Activated naive CD4-positive, alpha-beta T cell treated with anti-CD3 and anti-CD28 coated beads for 36 hours (primary cell): ENCODE data around the gene ATP2B2. TPM values are rescaled to one million over a fixed set of nuclear protein-coding genes. Genes with fewer than 3 reads are reported as not detected.

Source experiments
- CTCF ChIA-PET: fragments of 350-600 bp; sonication (Branson Sonifier 250); formaldehyde crosslinking; loops from one replicate; lab custom pipeline; 2021; ENCODE audit warnings: antibody characterized with exemption; lab: Charles Lee
- DNase-seq: peaks from one replicate; pipeline ENCODE4 v3.0.0-alpha.2; 2020
- H3K27ac Mint-ChIP-seq: one replicate; pipeline ENCODE4 v1.8.0; 2021; ENCODE audit warnings: mild to moderate bottlenecking, mixed read lengths
- H3K27me3 Mint-ChIP-seq: one replicate; pipeline ENCODE4 v1.8.0; 2021; ENCODE audit warnings: low read depth, mixed read lengths
- H3K36me3 Mint-ChIP-seq: one replicate; pipeline ENCODE4 v1.8.0; 2021; ENCODE audit warnings: low read depth, mixed read lengths
- H3K4me1 Mint-ChIP-seq: one replicate; pipeline ENCODE4 v1.8.0; 2021; ENCODE audit warnings: low read depth, mixed read lengths
- H3K4me3 Mint-ChIP-seq: one replicate; pipeline ENCODE4 v1.8.0; 2021; ENCODE audit warnings: mild to moderate bottlenecking, moderate library complexity, mixed read lengths
- H3K9me3 Mint-ChIP-seq: one replicate; pipeline ENCODE4 v1.8.0; 2021; ENCODE audit warnings: mixed read lengths
- intact Hi-C: fragments of 100-400 bp; cut with micrococcal nuclease; formaldehyde crosslinking; loops from one replicate; pipeline ENCODE4 v1.15.1; 2023
- total RNA-seq, 2 experiments: library from RNA; stranded (reverse); gene quantifications; one replicate each; pipeline ENCODE4 v1.2.3, GENCODE V29; 2021

The ATP2B2 gene
- total RNA-seq, 2 experiments from 2014 or later: not detected

- H3K4me3 Mint-ChIP-seq: no peak overlapping the region
- CTCF ChIA-PET: no interaction called here
- H3K9me3 Mint-ChIP-seq: no peaks in the 10 kb centered on the region
- H3K27me3 Mint-ChIP-seq: peaks cover 4% of the 10 kb centered on the region
- no peaks in the 10 kb centered on the region for H3K36me3 Mint-ChIP-seq
- DNase-seq: no peak
- no peak overlapping the region for H3K27ac Mint-ChIP-seq
- intact Hi-C loops: no loop called here
- H3K4me1 Mint-ChIP-seq: peaks cover 5% of the 10 kb centered on the region
Measured at GRCh38 chr3:10470120-10471053, 35.0 kb downstream of the ATP2B2 start.

- Mint-ChIP-seq H3K27ac (no peak overlapping the region), H3K4me3 (no peak overlapping the region), H3K27me3 (peaks cover 4% of the 10 kb centered on the region), H3K4me1 (peaks cover 5% of the 10 kb centered on the region), H3K9me3 (no peaks in the 10 kb centered on the region), H3K36me3 (no peaks in the 10 kb centered on the region)
- no peak for DNase-seq
- CTCF ChIA-PET: no interaction called here
- intact Hi-C loops: no loop called here
Measured at GRCh38 chr3:10469441-10470119, 35.8 kb downstream of the ATP2B2 start.

- CTCF ChIA-PET: no interaction called here
- Mint-ChIP-seq H3K4me1 (peaks cover 5% of the 10 kb centered on the region), H3K9me3 (no peaks in the 10 kb centered on the region), H3K27me3 (peaks cover 4% of the 10 kb centered on the region), H3K27ac (no peak overlapping the region), H3K4me3 (no peak overlapping the region), H3K36me3 (no peaks in the 10 kb centered on the region)
- intact Hi-C loops: no loop called here
- DNase-seq: no peak
Measured at GRCh38 chr3:10468613-10469354, 36.6 kb downstream of the ATP2B2 start.

- CTCF ChIA-PET: no interaction called here
- Mint-ChIP-seq H3K27me3 (peaks cover 4% of the 10 kb centered on the region), H3K4me1 (peaks cover 5% of the 10 kb centered on the region)
Measured at GRCh38 chr3:10467904-10468612, 37.3 kb downstream of the ATP2B2 start.

GRCh38 chr3:10467204-10467603 lies 38.2 kb downstream of the ATP2B2 start:
- Mint-ChIP-seq H3K9me3 (no peaks in the 10 kb centered on the region), H3K4me1 (peaks cover 5% of the 10 kb centered on the region), H3K4me3 (no peak overlapping the region), H3K36me3 (no peaks in the 10 kb centered on the region), H3K27me3 (peaks cover 4% of the 10 kb centered on the region), H3K27ac (no peak overlapping the region)
- intact Hi-C loops: no loop called here
- DNase-seq: no peak
- CTCF ChIA-PET: no interaction called here

More at GRCh38 chr3:10467904-10468612, 37.3 kb downstream of the ATP2B2 start:
- H3K9me3 Mint-ChIP-seq: no peaks in the 10 kb centered on the region
- intact Hi-C loops: no loop called here
- DNase-seq: no peak
- no peak overlapping the region for H3K27ac Mint-ChIP-seq
- no peak overlapping the region for H3K4me3 Mint-ChIP-seq
- H3K36me3 Mint-ChIP-seq: no peaks in the 10 kb centered on the region

- Mint-ChIP-seq H3K4me1 (peaks cover 2% of the 10 kb centered on the region), H3K27me3 (peaks cover 4% of the 10 kb centered on the region), H3K36me3 (no peaks in the 10 kb centered on the region), H3K4me3 (no peak overlapping the region), H3K27ac (no peak overlapping the region), H3K9me3 (no peaks in the 10 kb centered on the region)
- CTCF ChIA-PET: interaction anchor here (0.8 kb wide), 1 partner anchor 23 kb away, joined by 3 read pairs; no protein-coding TSS in a partner anchor
- intact Hi-C loops: no loop called here
- DNase-seq: no peak
Measured at GRCh38 chr3:10466186-10466585, 39.2 kb downstream of the ATP2B2 start.

- Mint-ChIP-seq H3K27me3 (peaks cover 2% of the 10 kb centered on the region), H3K27ac (no peak overlapping the region), H3K9me3 (no peaks in the 10 kb centered on the region), H3K36me3 (no peaks in the 10 kb centered on the region), H3K4me1 (no peaks in the 10 kb centered on the region), H3K4me3 (no peak overlapping the region)
- CTCF ChIA-PET: no interaction called here
- intact Hi-C loops: no loop called here
- no peak for DNase-seq
Measured at GRCh38 chr3:10465161-10465560, 40.2 kb downstream of the ATP2B2 start.

GRCh38 chr3:10463533-10464434 lies 41.6 kb downstream of the ATP2B2 start:
- Mint-ChIP-seq H3K4me1 (no peaks in the 10 kb centered on the region), H3K27ac (no peak overlapping the region), H3K27me3 (peaks cover 2% of the 10 kb centered on the region), H3K9me3 (no peaks in the 10 kb centered on the region), H3K36me3 (no peaks in the 10 kb centered on the region), H3K4me3 (no peak overlapping the region)
- intact Hi-C loops: loop anchor here (5.0 kb wide), 1 partner anchor 289 kb away; no protein-coding TSS in a partner anchor
- DNase-seq: no peak
- CTCF ChIA-PET: no interaction called here

- no peak for DNase-seq
- Mint-ChIP-seq H3K4me3 (no peak overlapping the region), H3K27me3 (peaks cover 2% of the 10 kb centered on the region), H3K4me1 (no peaks in the 10 kb centered on the region), H3K27ac (no peak overlapping the region), H3K9me3 (no peaks in the 10 kb centered on the region), H3K36me3 (no peaks in the 10 kb centered on the region)
- intact Hi-C loops: loop anchor here (5.0 kb wide), 1 partner anchor 289 kb away; no protein-coding TSS in a partner anchor
- CTCF ChIA-PET: no interaction called here
Measured at GRCh38 chr3:10462641-10463532, 42.5 kb downstream of the ATP2B2 start.

GRCh38 chr3:10460951-10461545 lies 44.3 kb downstream of the ATP2B2 start:
- CTCF ChIA-PET: no interaction called here
- Mint-ChIP-seq H3K36me3 (no peaks in the 10 kb centered on the region), H3K27me3 (no peaks in the 10 kb centered on the region), H3K4me1 (no peaks in the 10 kb centered on the region), H3K4me3 (no peak overlapping the region), H3K27ac (no peak overlapping the region), H3K9me3 (no peaks in the 10 kb centered on the region)
- intact Hi-C loops: loop anchor here (5.0 kb wide), 1 partner anchor 291 kb away; no protein-coding TSS in a partner anchor
- no peak for DNase-seq
